Measurements from ENCODE around the gene EAF1. TPM values are rescaled to one million over a fixed set of nuclear protein-coding genes. Genes with fewer than 3 reads are reported as not detected.

Gene EAF1
- total and polyA plus RNA-seq, 2 of the 8 experiments (the other 6 are each of a cell fraction or from before 2014, with no cell fraction given), result 13.9 to 26.8 TPM

- H4K8ac ChIP-seq (ENCODE audit: extremely low read depth, insufficient read depth, low read length), result no peak overlapping the region
- no peak overlapping the region for H2AK5ac ChIP-seq (ENCODE audit: low read depth, low read length)
- no peak overlapping the region for H4K5ac ChIP-seq (ENCODE audit: insufficient read length, low read depth, low read length)
- no peaks in the 10 kb centered on the region for H3K27me3 ChIP-seq (replicated peaks in 1 of 4; ENCODE audit: control insufficient read depth in 3 of 4, extremely low read depth in 1 of 4, insufficient read depth in 3 of 4, low read length in 3 of 4)
- H2BK5ac ChIP-seq (ENCODE audit: low read depth, low read length), result no peak overlapping the region
- DNase-seq (ENCODE audit: low read depth in 1 of 2, low spot score in 2 of 2) (no peak), FAIRE-seq (no peak)
- H3K79me2 ChIP-seq (ENCODE audit: control insufficient read depth in 1 of 2, insufficient read depth in 2 of 2, low read length in 2 of 2), result no peaks in the 10 kb centered on the region
- POLR2A ChIA-PET (ENCODE audit: partially characterized antibody), result no interaction called here
- H3K18ac ChIP-seq (ENCODE audit: extremely low read depth, low read length), result no peak overlapping the region
- no peaks in the 10 kb centered on the region for H3K4me1 ChIP-seq (replicated peaks in 1 of 4; ENCODE audit: control insufficient read depth in 3 of 4, insufficient read depth in 4 of 4, low read length in 3 of 4)
- H3K23ac ChIP-seq (ENCODE audit: insufficient read length), result no peak overlapping the region
- CTCF ChIA-PET (ENCODE audit: partially characterized antibody), result interaction anchor here (0.6 to 6.2 kb wide), 4 partner anchors 19 to 118 kb away, joined by 3 to 28 read pairs (median 6); no protein-coding TSS in a partner anchor
- no peak overlapping the region for H2AFZ ChIP-seq (ENCODE audit: low read length)
- no peaks in the 10 kb centered on the region for H4K20me1 ChIP-seq (replicated peaks in 1 of 2; ENCODE audit: control insufficient read depth in 1 of 2, insufficient read depth in 2 of 2, low read length in 2 of 2)
- H3K56ac ChIP-seq (replicated peaks; ENCODE audit: insufficient read length, low read depth, low read length), result no peak overlapping the region
- H3K4me2 ChIP-seq (ENCODE audit: insufficient read depth in 1 of 2, low read depth in 2 of 2, low read length in 2 of 2), result no peak overlapping the region
- peaks cover 6 to 8% of the 10 kb centered on the region in 2 experiments; a peak in 1 of 4 replicates for H3K9me3 ChIP-seq (ENCODE audit: insufficient read depth in 2 of 2, low read depth in 1 of 2, low read length in 1 of 2)
- WGBS, 2 experiments (ENCODE audit: extremely low coverage in 1 of 2, insufficient coverage in 1 of 2, insufficient read length in 1 of 2, insufficient replicate concordance in 2 of 2, low coverage in 1 of 2, low lambda C conversion rate in 2 of 2, missing lambda C conversion rate in 1 of 2), result 75% methylated on average over 1 of the region's 1 CpG; no CpG with 5 or more reads in 1 of the 2 experiments
- H3K27ac ChIP-seq (ENCODE audit: low read depth, low read length), result no peak overlapping the region
- H3K23me2 ChIP-seq (ENCODE audit: low read depth, low read length), result no peaks in the 10 kb centered on the region
- no peaks in the 10 kb centered on the region; a peak in 1 of 8 replicates for H3K36me3 ChIP-seq (ENCODE audit: control insufficient read depth in 2 of 4, insufficient read depth in 4 of 4, low read length in 3 of 4)
- no peak overlapping the region for H3K4ac ChIP-seq (replicated peaks; ENCODE audit: insufficient read length, low read depth, low read length)
- H2BK12ac ChIP-seq (ENCODE audit: low read depth, low read length), result no peak overlapping the region
- no peak overlapping the region for H2BK15ac ChIP-seq (ENCODE audit: low read length)
- H2BK120ac ChIP-seq (replicated peaks; ENCODE audit: low read depth, low read length), result no peak overlapping the region
- no peak overlapping the region for H3K14ac ChIP-seq (ENCODE audit: insufficient read length)
- H4K91ac ChIP-seq (replicated peaks; ENCODE audit: insufficient read length, low read length), result no peak overlapping the region
- no peak overlapping the region for H3K9ac ChIP-seq (replicated peaks in 1 of 4; ENCODE audit: extremely low read depth in 1 of 4, low read depth in 3 of 4, low read length in 3 of 4)
- no peak overlapping the region for H3K4me3 ChIP-seq (ENCODE audit: extremely low read depth in 1 of 4, insufficient read depth in 2 of 4, low read depth in 3 of 4, low read length in 4 of 4)
- no peaks in the 10 kb centered on the region for H3K79me1 ChIP-seq (ENCODE audit: low read depth, low read length)
- no peak overlapping the region for H2BK20ac ChIP-seq (ENCODE audit: low read length)
- TF ChIP-seq YY1 (IDR thresholded peaks at IDR 0.05; ENCODE audit: low read depth, low read length) (no peak), HDAC6 (IDR thresholded peaks at IDR 0.05; ENCODE audit: low read depth, low read length) (no peak), CBX5 (IDR thresholded peaks at IDR 0.05; ENCODE audit: low read depth, low read length) (no peak), SIRT6 (IDR thresholded peaks at IDR 0.05; ENCODE audit: low read length) (no peak), HDAC2 (IDR thresholded peaks at IDR 0.05; ENCODE audit: borderline replicate concordance in 1 of 2, low read depth in 2 of 2, low read length in 2 of 2) (no peak), TEAD4 (IDR thresholded peaks at IDR 0.05; ENCODE audit: low read depth, low read length) (no peak), SP4 (IDR thresholded peaks at IDR 0.05; ENCODE audit: low read length) (no peak), SIN3A (conservative IDR thresholded peaks at IDR 0.05 in 1 of 2, IDR thresholded peaks at IDR 0.05 in 1 of 2; ENCODE audit: low read depth in 1 of 2, low read length in 2 of 2) (no peak)
- TF ChIP-seq, protein P1, sequence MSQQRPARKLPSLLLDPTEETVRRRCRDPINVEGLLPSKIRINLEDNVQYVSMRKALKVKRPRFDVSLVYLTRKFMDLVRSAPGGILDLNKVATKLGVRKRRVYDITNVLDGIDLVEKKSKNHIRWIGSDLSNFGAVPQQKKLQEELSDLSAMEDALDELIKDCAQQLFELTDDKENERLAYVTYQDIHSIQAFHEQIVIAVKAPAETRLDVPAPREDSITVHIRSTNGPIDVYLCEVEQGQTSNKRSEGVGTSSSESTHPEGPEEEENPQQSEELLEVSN (IDR thresholded peaks at IDR 0.05), result no peak
- TF ChIP-seq, protein P2, sequence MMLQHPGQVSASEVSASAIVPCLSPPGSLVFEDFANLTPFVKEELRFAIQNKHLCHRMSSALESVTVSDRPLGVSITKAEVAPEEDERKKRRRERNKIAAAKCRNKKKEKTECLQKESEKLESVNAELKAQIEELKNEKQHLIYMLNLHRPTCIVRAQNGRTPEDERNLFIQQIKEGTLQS (IDR thresholded peaks at IDR 0.05; ENCODE audit: insufficient read depth, low read depth, low read length), result no peak
These were observed 41.3 kb upstream of the EAF1 start for GRCh38 chr3:15385901-15386653.

Measured in H1 (cell line).